NT2/D1 (cell line): ENCODE measurements around the gene UNC45B.

Experiments used
- YY1 ChIP-seq: IDR thresholded peaks from 2 replicates; pipeline ENCODE4 v1.6.1; 2011; ENCODE audit not compliant: insufficient read length, insufficient read depth
- ZNF274 ChIP-seq: IDR thresholded peaks from 2 replicates; pipeline ENCODE4 v1.6.1; 2011; ENCODE audit warnings: mild to moderate bottlenecking, low read depth, low read length

- TF ChIP-seq ZNF274 (no peak), YY1 (no peak)
These were observed 15.1 kb downstream of the UNC45B start for GRCh38 chr17:35162755-35163154.
